Muscle of back (tissue), 13 donors: ENCODE results near the gene CEP57L1. TPM values are rescaled to one million over a fixed set of nuclear protein-coding genes. Genes with fewer than 3 reads are reported as not detected.

Source experiments
- DNase-seq, 3 donors: peaks; one replicate each; pipeline versions ENCODE4 v3.0.0 to v3.0.0-alpha.2; 2013
- long read RNA-seq, 9 donors: transcript quantifications; one replicate each; lab custom pipeline, GENCODE V29; 2026
- polyA plus RNA-seq, 10 donors: library from polyadenylated mRNA; unstranded; fragments of 120-200 nt; gene quantifications; one replicate each; pipeline ENCODE4 v1.2.1, GENCODE V29; 2013; ENCODE audit not compliant: insufficient read length in 10 of 10

CEP57L1 gene
- 10 to 100 TPM; 15.1 to 25.2 (median 19.7) TPM for polyA plus RNA-seq
- long read RNA-seq, donor 1, partial matches to known transcripts: 0 of 1 reads
- long read RNA-seq, donor 1, other reads (novel, unspliced or antisense): 0 of 1 reads
- long read RNA-seq, donor 2: 0 reads
- long read RNA-seq, donor 3: 0 reads
- long read RNA-seq, donor 4, partial matches to known transcripts: 0 of 1 reads
- long read RNA-seq, donor 4, other reads (novel, unspliced or antisense): 0 of 1 reads
- long read RNA-seq, donor 5, partial matches to known transcripts: 0 of 2 reads
- long read RNA-seq, donor 5, other reads (novel, unspliced or antisense): 0 of 2 reads
- long read RNA-seq, donor 6: 0 reads
- long read RNA-seq, donor 7: 0 reads
- long read RNA-seq, donor 8, partial matches to known transcripts: 0 of 2 reads
- long read RNA-seq, donor 8, other reads (novel, unspliced or antisense): 0 of 2 reads
- long read RNA-seq, donor 9: 0 reads

DNA sequence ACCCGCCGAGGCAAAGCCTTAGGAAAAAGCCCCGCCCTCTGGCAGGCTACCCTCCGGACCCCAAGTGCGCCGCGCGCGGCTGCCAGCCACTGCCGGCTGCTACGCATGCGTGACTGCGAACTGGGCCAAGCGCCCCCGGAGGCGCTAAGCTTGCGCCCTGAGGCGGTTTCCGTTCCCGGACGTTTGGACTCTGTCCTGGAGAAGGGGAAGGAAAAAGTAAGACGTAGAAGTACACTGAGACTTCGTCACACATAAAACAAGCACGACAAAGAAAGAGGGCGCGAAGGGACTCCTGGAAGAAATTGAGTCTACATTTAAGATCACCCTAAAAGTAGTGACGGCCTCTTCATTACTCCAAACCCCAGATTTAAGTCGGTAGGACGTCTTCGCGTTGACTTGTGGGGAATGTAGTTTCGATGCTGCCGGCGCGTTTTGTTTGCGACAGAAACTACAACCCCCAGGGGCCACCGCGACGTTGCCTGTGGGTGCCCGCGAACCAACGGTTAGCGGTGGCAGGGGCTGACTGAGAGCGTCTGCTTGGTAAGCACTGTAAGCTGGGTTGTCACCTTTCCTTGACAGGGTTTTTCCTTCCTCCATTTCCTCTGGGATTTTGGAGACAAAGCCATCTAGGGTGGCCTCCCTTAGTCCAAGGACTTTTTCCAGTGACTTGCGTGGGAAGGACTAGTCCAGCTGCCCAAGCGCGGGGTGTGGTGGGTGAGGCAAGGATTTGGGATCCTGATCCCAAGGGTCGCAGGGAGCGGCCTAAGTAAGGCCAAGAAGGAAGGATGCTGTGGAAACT lies at the start of gene CEP57L1:
TSS of gene CEP57L1 (plus strand) at position 472 of the 799 bp plus-strand sequence. CDS start 49,715 bp downstream, outside the sequence.
- DNase-seq: peak; percentile 98 to 99 (median 99)

DNA sequence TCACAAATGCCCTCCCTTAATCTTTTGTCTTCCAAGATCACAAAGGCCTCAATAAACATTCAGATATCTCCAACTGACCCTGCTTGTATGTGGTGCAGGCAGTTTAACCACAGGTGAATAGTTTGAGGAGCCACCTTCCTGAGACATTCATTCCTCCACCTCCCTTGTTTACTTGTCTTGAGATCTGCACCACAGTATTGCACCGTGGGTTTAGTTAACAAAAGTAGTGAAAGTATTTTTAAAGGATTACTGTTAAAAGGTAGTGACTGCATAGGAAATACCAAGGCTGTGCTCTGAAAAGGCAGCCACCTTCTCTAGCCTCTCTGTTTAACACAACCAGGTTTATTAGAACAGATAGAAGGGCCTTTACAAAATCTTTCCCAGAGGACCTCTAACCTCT lies 47.1 kb upstream of the CEP57L1 start:
- no peak for DNase-seq

DNA sequence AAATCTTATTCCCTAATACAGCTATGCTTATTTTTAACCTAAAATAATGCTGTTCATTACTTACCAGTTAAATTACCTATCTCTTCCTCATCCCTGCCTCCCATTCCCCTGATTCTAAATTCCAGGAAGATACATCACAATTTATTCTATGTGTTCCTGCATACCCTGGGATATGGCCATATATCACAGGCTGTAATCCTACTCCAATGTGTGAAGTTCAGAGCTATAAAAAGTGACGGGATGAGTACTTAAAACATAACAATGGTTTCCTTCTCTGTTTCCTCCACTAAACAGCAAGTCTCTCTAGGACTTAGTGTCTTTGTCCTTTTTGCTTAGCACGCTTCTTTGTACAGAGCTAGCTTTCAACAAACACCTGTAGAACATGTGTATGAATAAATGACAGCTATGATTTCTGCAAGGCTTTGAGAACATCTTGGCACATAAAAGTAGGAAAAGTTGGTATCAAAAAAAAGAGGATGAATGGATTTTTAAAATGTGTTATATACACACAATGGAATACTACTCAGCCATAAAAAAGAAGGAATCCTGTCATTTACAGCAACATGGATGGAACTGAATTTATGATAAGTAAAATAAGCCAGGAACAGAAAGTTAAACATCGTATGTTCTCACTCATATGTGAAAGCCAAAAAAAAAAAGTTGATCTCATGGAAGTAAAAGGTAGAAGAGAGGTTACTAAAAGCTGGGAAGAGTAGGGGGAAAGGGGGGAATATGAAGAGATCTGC lies 46.5 kb upstream of the CEP57L1 start:
- DNase-seq: no peak

DNA sequence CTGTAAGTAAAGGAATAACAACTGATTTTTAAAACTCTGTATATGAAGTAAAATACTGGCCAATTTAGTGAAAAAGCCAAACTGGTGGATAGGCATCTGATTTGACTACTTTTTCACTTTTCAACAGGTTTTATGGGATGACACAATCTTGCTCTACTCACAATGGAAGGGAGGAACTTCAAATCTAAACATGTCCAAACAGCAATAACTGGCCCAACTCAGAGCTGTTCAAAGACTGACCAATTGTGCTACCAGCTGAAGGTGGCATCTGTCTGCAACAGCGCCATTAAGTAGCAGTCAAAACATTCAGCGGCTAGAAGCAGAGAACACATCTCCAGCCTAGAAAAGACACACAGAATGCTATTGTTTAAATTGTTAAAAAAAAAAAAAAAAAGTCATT lies 45.3 kb upstream of the CEP57L1 start:
- DNase-seq: no peak

DNA sequence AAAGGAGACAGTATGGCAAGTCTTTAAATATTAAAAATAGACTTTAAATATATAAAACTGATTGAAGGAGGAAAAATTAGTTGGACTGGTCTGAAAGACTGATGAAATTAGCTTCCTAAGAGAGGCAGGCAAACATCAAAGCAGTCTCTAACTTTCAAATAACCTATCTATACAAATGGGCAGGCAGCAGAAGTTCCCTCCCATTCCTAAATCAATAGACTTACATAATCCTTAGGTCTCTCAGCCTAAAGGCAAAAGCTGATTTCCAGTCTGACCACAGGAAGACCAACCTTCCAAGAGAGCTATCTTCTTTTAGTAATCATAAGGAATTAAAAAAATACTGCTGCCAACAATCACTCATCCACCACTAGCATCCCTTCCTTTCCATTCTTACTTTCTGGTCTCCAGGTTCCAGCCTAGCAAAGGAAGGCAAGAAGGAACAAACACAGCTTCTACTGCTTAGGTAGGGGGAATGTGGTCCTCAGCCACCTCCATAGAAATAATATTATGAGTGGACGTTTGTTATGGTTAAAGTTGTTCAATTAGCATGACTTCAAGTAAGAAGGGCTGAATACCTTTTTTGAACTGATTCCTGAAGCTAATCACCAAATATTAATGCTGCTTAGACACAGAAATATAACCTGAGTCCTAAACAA lies 44.7 kb upstream of the CEP57L1 start:
- DNase-seq: no peak

DNA sequence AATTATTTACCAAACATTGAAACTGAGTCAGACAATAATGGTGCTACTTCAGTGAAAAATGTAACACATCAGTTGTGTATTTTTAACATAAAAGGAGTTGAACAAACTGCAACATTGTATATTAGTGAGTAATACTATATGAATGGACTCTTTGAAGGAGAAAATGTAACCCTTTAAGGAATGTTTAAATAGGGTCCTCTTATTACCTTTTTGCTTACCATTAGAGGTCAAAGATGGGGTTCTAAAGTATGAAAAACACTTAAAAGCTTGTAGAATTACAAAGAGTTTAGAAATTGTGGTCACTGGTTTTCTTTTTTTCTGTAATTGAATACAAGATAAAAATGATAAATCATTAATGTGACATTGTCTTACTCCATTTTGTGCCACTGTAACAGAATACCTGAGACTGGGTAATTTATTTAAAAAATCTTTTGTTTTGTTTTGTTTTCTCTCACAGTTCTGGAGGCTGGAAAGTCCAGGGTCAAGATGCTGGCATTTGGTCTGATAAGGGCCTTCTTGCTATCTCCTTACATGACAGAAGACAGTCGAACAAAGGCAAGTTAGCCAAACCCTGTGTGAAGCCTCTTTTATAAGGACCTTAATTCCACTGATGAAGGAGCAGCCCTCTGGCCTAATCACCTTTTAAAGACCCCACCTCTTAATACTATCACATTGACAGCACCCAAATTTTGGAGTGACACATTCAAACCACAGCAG lies 43.8 kb upstream of the CEP57L1 start:
- no peak for DNase-seq

DNA sequence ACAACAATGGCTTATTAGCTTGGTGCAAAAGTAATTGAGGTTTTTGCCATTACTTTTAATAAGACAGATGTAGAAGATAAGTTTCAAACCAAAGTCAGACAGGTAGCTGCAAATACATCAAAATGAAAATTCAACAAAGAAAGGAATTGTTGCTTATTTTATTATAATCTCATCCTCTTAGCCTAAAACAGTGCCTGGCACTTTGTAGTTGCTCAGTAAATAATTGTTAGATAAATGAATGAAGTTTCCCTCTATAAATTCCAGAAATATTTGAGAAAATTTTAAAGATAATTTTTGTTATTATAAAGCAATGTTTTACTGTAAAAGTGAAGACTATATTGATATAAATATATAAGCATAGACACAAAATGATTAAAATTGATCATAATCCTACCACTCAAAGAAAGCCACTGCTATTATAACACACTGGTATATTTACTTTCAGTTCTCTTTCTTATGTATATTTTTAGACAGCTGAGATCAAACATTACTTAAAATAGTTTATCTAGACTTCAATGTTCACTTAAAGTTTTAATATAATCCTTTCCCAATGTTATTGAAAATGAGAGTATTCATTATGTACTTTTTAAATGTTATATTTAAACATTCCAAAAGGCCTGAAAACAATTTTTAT lies 43.2 kb upstream of the CEP57L1 start:
- DNase-seq: no peak

DNA sequence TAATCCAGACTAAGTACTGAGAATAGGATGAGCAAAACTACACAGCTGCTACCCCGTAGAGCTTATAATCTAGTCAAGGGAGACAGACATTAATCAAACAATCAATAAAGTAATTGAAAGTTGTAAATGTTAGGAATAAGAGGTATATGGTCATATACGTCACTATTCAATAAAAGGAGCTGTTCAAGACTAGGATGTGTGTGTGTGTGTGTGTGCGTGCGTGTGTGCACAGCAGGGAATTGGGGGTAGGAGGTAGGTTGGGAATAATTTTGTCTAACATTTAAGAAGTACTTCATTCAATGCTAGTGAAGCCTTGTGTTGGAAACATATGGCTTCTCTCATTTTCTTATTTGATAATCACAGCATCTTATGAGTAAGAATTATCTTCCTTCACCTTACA lies 42.5 kb upstream of the CEP57L1 start:
- no peak for DNase-seq

DNA sequence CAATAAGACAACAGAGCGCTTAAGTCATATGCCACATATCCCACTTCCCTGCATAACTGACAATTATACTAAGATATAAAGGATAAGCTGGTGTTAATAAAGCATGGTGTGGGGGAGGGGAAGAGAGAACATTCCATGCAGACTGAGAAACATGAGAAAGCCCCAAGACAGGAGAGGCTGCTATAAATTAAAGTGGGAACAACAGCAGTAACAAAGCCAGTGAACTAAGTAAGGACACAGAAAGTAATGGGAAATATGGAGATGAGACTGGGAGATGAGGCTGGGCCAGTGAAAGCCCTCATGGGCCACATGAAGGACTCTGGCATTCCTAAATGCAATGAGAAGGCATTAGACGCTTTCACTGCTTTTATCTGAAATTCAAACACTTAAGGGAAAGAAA lies 42.0 kb upstream of the CEP57L1 start:
- no peak for DNase-seq

DNA sequence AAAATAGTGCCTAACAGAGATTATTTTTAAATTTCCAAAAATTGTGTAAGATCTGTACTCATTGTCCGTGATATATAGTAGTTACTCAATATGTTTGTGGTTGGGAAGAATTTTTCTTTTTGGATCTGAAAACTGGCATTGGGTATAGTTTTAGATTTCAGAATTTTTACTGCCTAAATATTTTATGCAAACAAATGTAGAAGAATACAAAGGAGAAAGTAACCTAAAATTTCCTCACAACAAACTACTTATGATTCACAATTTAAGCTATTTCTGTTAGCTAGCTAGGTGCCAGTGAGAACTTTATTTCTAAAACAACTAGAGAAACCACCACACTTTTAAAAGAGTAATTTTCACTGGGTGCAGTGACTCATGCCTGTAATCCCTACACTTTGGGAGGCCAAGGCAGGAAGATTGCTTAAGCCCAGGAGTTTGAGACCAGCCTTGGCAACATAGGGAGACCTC lies 39.5 kb upstream of the CEP57L1 start:
- DNase-seq: no peak

DNA sequence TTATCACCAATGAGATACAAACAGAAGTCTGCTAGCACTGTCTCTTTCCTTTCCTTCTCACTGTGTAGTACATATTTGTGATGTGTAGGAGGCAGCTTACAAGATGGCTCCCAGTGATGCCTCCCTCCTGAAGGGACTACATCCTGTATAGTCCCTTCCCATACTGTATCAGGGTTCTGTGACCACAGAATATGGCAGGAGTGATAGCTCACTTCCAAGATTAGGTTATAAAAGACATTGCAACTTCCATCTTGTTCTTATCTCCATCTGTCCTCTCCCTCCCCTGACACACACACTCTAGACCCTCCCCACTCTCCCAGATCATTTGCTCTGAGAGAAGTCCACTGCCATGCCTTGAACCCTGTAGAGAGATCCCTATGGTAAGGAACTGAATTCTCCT lies 38.6 kb upstream of the CEP57L1 start:
- DNase-seq: no peak

DNA sequence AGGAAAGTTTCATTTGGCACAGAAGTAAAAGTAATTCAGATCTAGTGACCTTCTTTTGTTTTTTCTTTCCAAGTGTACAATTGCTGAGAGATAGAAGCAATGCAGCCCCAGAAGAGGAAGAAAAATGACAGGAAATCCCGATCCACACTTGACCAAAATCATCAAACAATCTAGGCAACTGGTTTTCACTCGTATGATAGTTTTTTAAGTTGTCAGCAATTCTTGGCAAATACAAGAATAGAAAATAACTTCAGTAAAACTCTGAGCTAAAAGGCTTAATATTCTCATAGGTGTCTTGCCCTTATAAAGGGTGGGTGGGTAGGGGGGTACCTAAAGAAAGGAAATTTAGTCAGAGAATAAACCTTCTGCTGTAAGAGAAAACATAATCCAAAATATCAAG lies 36.7 kb upstream of the CEP57L1 start:
- DNase-seq: no peak

DNA sequence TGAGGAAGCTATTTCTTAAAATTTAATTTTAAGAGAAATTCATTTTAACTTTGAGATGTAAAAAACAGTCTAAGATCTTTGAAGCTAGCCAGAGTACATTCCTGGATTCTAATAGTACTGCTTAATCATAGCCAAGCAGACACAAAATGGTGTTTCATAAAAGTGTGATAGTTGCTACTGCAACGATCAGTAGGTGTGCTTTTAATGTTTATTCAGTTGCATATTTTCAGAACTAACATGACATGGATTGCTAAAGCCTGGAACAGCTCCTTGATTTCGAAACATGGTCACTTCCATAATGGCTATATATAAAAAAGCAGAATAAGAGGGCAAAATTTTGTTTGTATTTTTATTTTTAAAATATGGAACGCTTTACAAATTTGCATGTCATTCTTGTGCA lies 36.2 kb upstream of the CEP57L1 start:
- DNase-seq: no peak

DNA sequence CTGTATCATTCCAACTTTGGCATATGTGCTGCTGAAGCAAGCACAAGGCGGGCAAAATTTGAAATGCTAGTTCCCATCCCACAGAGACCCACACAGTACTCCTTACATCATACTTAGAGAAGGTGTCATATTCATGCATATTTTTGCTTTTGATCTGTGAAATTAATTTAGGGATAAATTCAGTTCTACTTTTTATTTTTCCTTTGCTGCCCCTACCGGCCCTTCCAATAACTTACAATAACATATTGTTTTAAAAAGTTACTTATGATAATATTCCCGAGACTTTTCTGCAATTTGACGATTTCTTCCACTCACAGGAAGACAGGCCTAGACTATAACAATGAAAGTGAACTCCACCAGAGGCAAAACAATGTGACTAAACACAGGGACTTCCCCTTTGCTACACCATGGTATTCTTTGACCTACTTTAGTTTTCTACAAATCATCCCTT lies 35.7 kb upstream of the CEP57L1 start:
- DNase-seq: peak in 1 of 3 donors; percentile 27

DNA sequence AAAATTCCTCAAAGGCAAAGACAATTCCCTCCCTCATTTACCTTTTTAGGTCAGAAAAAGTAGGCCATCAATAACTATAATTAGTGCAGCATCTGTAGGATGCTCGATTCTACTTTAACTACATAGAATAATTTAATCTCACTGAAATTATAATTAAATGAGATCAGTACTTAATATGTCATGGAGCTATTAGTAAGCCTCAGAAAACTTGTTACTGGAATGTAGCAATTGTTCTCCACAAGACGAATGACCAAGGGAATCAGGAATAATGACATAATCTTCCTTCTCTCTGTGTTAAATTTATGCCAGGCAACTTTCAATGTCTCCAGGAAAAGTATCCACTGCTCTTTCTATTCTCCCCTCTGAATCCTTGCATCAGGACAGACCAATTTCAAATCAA lies 34.7 kb upstream of the CEP57L1 start:
- no peak for DNase-seq

DNA sequence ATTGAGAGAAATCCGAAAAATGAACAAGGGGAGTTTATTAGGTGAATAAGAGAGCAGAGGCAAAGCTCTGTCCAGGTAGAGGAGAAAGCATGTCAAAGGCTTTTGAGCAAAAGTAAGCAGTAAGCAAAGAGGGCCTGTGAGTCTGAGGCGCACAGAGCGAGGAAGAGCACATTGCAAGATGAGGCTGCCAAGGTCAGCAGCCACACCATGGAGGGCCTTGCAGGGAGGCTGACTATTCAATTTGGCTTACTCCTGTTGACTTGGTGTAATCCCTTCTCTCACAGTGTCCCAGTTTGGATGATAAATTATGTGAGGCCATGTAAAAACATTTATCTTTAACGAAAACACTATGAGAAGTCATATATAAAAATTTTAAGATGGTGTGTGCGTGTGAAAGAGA lies 33.1 kb upstream of the CEP57L1 start:
- DNase-seq: no peak

DNA sequence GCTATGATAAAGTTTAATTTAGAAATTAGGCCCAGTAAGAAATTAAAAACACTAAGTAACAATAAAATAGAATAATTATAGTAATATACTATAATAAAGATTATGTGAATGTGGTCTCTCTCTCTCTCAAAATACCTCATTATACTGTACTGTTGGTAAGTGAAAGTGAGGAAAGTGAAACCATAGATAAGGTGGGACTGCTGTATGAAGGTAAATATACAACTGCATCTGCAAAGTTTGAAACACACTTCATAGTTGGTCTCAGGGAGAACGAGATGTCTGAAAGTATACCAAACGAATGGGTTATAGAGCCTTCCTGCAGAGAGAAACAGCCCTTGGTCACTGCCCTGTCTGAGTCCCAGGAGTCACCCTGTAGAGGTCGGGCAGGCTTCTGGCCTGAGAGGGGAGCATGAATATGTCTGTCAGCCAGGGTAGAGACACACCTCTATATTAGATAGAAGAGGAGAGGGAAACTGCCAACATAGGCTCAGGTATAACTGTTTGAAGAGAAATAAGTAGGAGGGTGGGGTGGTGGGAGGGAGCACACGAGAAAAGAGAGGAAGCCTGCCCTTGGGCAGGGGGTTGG lies 32.4 kb upstream of the CEP57L1 start:
- DNase-seq: no peak

DNA sequence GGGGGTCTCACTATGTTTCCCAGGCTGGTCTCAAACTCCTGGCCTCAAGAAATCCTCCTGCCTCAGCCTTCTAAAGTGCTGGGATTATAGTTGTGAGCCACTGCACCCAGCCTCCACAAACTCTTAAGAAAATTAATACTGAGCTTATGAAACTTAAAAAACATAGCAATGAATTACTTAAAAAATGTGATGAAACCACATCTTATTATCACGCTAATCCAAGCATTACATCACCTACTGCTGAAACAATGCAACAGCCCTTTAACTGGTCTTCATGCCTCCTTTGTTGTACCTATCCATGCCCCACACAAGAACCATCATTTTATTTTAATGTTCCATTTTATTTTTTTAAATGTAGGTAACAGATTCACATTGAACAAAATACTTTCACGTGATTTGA lies 25.6 kb upstream of the CEP57L1 start:
- DNase-seq: no peak

DNA sequence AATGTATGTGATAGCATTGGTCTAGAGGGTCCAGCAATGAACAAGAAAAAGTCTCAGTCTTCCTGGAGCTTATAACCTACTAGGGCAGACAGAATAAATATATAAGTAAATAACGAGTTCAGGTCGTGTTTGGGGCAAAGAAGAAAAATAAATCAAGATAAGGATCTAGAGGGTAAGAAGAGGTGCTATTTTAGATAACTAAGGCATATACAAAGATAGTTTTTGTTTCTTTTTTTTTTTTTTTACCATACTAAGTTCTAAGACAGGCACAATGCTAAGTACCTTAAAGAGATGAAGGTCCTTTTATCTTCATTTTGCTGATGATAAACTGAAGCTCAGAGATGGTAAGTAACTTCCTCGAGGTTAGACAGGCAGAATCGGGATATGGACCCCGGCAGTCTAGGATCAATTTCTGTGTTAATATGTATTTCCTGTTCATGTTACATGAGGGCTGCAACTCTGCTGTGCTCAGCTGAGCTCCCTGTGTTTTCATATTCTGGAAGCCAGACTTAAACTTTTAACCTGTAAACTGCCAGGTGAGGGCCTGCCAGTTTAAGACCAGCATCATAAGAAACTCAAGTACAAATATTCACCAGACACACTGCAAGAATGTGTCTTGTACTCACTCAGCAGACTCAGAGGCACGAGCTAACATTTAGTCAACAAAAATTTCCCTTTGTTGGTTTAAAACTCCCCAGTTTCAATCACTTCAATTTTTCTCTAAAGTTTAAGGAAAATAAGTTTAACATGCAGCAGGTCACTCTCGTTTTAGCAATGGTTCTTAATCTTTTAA lies 24.0 kb upstream of the CEP57L1 start:
- no peak for DNase-seq
